ENCODE measurements around the gene WFDC12. TPM values are rescaled to one million over a fixed set of nuclear protein-coding genes. Genes with fewer than 3 reads are reported as not detected.

Gene WFDC12
- total RNA-seq, 2 donors from 2014 or later = not detected

DNA sequence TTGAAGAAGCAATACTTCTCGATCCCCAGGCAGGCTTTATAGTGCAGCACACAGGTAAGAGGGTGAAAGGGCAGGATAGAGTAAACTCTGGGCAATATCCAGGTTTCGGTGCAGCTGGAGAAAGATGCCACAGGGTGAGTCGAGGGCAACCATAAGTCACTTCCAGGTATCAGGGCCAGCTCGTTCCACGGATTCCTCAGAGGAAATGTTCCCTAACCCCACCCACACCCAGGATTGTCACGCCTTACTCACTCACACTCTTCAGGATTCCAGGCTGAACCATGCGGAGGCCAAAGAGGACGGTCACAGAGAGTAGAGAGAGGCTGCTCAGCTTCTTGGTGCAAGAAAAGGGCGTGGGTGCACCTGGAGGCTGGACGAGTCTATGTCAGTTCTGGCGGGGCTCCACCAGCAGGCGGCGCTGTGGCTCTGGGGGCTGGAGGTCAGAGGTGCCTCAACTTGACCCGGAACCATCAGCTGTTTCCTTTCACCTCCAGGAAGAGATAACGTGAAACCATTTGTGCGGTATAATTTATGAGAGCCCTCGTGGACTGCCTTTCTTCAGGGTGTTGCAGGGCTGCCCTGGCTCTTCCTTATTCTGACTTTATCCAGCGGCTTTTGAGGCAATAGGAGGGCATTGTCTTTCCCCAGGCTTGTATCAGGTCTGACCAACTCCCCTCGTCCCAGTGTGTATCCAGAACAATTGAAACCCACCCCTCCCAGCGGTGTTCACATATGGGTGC, 14.5 kb upstream of the WFDC12 start:
- no peaks in the 10 kb centered on the region for H3K27me3 ChIP-seq (ENCODE audit: control insufficient read depth, insufficient read depth, low read length, poor library complexity, severe bottlenecking)
- H3K9me3 ChIP-seq (ENCODE audit: control insufficient read depth, low read length) = no peaks in the 10 kb centered on the region
- peaks cover 6% of the 10 kb centered on the region for H3K4me1 Mint-ChIP-seq
- no peak overlapping the region for H3K27ac ChIP-seq (ENCODE audit: low read depth, low read length)
- H3K36me3 ChIP-seq (ENCODE audit: control insufficient read depth, insufficient read depth, low read length) = no peaks in the 10 kb centered on the region
- no peak overlapping the region for H3K9ac ChIP-seq (ENCODE audit: extremely low read depth, low read length, poor library complexity, severe bottlenecking)
- TF ChIP-seq, protein P1, sequence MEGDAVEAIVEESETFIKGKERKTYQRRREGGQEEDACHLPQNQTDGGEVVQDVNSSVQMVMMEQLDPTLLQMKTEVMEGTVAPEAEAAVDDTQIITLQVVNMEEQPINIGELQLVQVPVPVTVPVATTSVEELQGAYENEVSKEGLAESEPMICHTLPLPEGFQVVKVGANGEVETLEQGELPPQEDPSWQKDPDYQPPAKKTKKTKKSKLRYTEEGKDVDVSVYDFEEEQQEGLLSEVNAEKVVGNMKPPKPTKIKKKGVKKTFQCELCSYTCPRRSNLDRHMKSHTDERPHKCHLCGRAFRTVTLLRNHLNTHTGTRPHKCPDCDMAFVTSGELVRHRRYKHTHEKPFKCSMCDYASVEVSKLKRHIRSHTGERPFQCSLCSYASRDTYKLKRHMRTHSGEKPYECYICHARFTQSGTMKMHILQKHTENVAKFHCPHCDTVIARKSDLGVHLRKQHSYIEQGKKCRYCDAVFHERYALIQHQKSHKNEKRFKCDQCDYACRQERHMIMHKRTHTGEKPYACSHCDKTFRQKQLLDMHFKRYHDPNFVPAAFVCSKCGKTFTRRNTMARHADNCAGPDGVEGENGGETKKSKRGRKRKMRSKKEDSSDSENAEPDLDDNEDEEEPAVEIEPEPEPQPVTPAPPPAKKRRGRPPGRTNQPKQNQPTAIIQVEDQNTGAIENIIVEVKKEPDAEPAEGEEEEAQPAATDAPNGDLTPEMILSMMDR (conservative IDR thresholded peaks at IDR 0.05) = peak; percentile 94
- 49 to 63% methylated on average over 11 to 20 of the region's 20 CpGs for WGBS, 2 experiments (ENCODE audit: insufficient coverage in 1 of 2, insufficient read length in 1 of 2)
- H3K4me1 ChIP-seq (ENCODE audit: control insufficient read depth, insufficient read depth, low read length) = no peaks in the 10 kb centered on the region
- no peak overlapping the region for H3K27ac Mint-ChIP-seq
- H3K36me3 Mint-ChIP-seq (ENCODE audit: low read depth) = no peaks in the 10 kb centered on the region
- H3K4me3 Mint-ChIP-seq = no peak overlapping the region
- H3K4me3 ChIP-seq (ENCODE audit: low read length) = no peak overlapping the region
- peaks cover 6% of the 10 kb centered on the region for H3K27me3 Mint-ChIP-seq (ENCODE audit: insufficient read depth)
- no peaks in the 10 kb centered on the region for H3K9me3 Mint-ChIP-seq
- DNase-seq = peak; percentile 96

DNA sequence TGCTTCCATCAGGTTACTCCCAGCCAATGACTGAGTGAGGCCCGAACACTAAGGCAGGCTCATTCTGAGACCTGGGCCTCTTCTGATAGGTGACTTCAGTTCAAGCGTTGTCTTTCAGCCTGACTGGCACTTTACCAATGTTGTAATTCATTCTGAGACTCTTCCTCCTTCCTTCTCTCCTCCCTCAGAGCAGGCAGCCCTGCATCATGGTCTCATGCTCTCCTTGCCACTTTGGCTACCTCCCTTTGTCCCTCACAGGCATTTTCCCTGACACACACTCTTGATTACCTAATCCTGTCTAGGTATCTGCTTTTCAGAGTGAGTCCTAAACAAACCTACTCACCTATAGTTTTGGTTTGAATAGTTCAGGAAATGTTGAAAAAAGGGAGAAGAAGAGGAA, 12.6 kb upstream of the WFDC12 start:
- Mint-ChIP-seq H3K27me3 (ENCODE audit: insufficient read depth) (peaks cover 13% of the 10 kb centered on the region), H3K27ac (no peak overlapping the region), H3K4me1 (peaks cover 6% of the 10 kb centered on the region), H3K36me3 (ENCODE audit: low read depth) (no peaks in the 10 kb centered on the region), H3K9me3 (no peaks in the 10 kb centered on the region), H3K4me3 (no peak overlapping the region)
- Histone ChIP-seq H3K27me3 (ENCODE audit: control insufficient read depth, insufficient read depth, low read length, poor library complexity, severe bottlenecking) (peaks cover 15% of the 10 kb centered on the region), H3K9me3 (ENCODE audit: control insufficient read depth, low read length) (no peaks in the 10 kb centered on the region), H3K36me3 (ENCODE audit: control insufficient read depth, insufficient read depth, low read length) (no peaks in the 10 kb centered on the region), H3K4me1 (ENCODE audit: control insufficient read depth, insufficient read depth, low read length) (no peaks in the 10 kb centered on the region), H3K4me3 (ENCODE audit: low read length) (no peak overlapping the region), H3K9ac (ENCODE audit: extremely low read depth, low read length, poor library complexity, severe bottlenecking) (no peak overlapping the region), H3K27ac (ENCODE audit: low read depth, low read length) (no peak overlapping the region)
- TF ChIP-seq, protein P1 (conservative IDR thresholded peaks at IDR 0.05) = no peak
- 80 to 83% methylated on average over 1 to 2 of the region's 2 CpGs for WGBS, 2 experiments (ENCODE audit: insufficient coverage in 1 of 2, insufficient read length in 1 of 2)
- DNase-seq = no peak

DNA sequence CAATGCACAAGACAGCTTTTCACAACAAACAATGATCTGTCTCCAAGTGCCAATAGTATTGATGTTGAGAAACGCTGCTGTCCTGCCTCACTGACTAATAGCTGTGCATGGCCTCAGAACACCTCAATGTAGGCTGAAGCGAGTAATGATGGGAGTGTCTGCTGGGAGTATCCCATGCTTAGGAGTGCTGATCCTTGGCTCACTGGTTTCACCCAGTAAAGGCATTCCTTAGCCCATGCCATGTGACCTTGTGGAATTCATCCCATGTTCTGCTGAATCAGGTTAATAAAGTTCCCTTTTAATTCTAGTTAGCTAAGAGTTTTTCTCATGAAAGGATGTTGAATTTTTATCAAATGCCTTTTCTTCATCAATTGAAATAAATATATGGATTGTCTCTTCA, 3.8 kb upstream of the WFDC12 start:
- H3K27me3 ChIP-seq (ENCODE audit: control insufficient read depth, insufficient read depth, low read length, poor library complexity, severe bottlenecking) = peaks cover 41% of the 10 kb centered on the region
- H3K4me1 ChIP-seq (ENCODE audit: control insufficient read depth, insufficient read depth, low read length) = no peaks in the 10 kb centered on the region
- Mint-ChIP-seq H3K4me3 (no peak overlapping the region), H3K4me1 (no peaks in the 10 kb centered on the region), H3K9me3 (no peaks in the 10 kb centered on the region), H3K27me3 (ENCODE audit: insufficient read depth) (peaks cover 17% of the 10 kb centered on the region), H3K27ac (no peak overlapping the region), H3K36me3 (ENCODE audit: low read depth) (no peaks in the 10 kb centered on the region)
- no peak overlapping the region for H3K9ac ChIP-seq (ENCODE audit: extremely low read depth, low read length, poor library complexity, severe bottlenecking)
- TF ChIP-seq, protein P1 (conservative IDR thresholded peaks at IDR 0.05) = no peak
- H3K36me3 ChIP-seq (ENCODE audit: control insufficient read depth, insufficient read depth, low read length) = no peaks in the 10 kb centered on the region
- H3K9me3 ChIP-seq (ENCODE audit: control insufficient read depth, low read length) = no peaks in the 10 kb centered on the region
- no peak overlapping the region for H3K4me3 ChIP-seq (ENCODE audit: low read length)
- no peak overlapping the region for H3K27ac ChIP-seq (ENCODE audit: low read depth, low read length)
- DNase-seq = no peak
- 78 to 80% methylated on average over 2 of the region's 2 CpGs for WGBS, 2 experiments (ENCODE audit: insufficient coverage in 1 of 2, insufficient read length in 1 of 2)
